Breast epithelium (tissue), 4 donors: ENCODE results near the gene ZBTB4. TPM values are rescaled to one million over a fixed set of nuclear protein-coding genes. Genes with fewer than 3 reads are reported as not detected.

Experiments used
- DNase-seq, 2 donors: peaks; one replicate each; pipeline ENCODE4 v3.0.0-alpha.2; 2019; ENCODE audit warnings: low spot score in 2 of 2
- H3K27ac ChIP-seq, 2 donors: fragments of 200-600 bp; sonication (generic) in 1 of 2; one replicate each; pipeline ENCODE4 v1.5.1; 2016 to 2019; ENCODE audit warnings: mild to moderate bottlenecking in 1 of 2
- H3K27me3 ChIP-seq, 2 donors: fragments of 200-600 bp; sonication (generic) in 1 of 2; one replicate each; pipeline versions ENCODE4 v1.5.1 to v1.6.0; 2017 to 2019; ENCODE audit warnings: control low read depth in 1 of 2, mild to moderate bottlenecking in 1 of 2
- H3K36me3 ChIP-seq: fragments of 200-600 bp; one replicate; pipeline ENCODE4 v1.5.1; 2019
- H3K4me1 ChIP-seq, 2 donors: fragments of 200-600 bp; sonication (generic); one replicate each; pipeline ENCODE4 v1.5.1; 2016 to 2019; ENCODE audit warnings: control low read depth in 1 of 2
- H3K4me3 ChIP-seq, 3 donors: fragments of 200-600 bp; sonication (generic); 1 replicate in 2 of 3; 2 replicates in 1 of 3; pipeline ENCODE4 v1.5.1; 2016 to 2019; ENCODE audit warnings: mild to moderate bottlenecking in 3 of 3, moderate library complexity in 2 of 3
- H3K9me3 ChIP-seq, 2 donors: fragments of 200-600 bp; sonication (generic) in 1 of 2; one replicate each; pipeline ENCODE4 v1.5.1; 2016 to 2019; ENCODE audit warnings: control low read depth in 1 of 2
- POLR2A ChIP-seq: fragments of 450-650 bp; IDR thresholded peaks from one replicate; pipeline ENCODE4 v1.6.1; 2016; ENCODE audit warnings: antibody characterized with exemption, mild to moderate bottlenecking, moderate library complexity
- POLR2AphosphoS5 ChIP-seq, 3 donors: sonication (generic); formaldehyde crosslinking; IDR thresholded peaks; one replicate each; pipeline ENCODE4 v1.6.1; 2017; ENCODE audit warnings: antibody characterized with exemption in 3 of 3
- intact Hi-C: fragments of 100-400 bp; cut with DNase I; formaldehyde crosslinking; loops from one replicate; pipeline ENCODE4 v1.15.1; 2023; ENCODE audit warnings: low total_unique reads
- total RNA-seq, 3 donors: library from RNA; depleted of rRNA; stranded (reverse); fragments of >200 nt; gene quantifications; one replicate each; pipeline ENCODE4 v1.1.0, GENCODE V29; 2016
- TF ChIP-seq, protein P1 (sequence below), 3 donors: fragments of 450-650 bp; IDR thresholded peaks; one replicate each; pipeline ENCODE4 v1.5.1; 2016 to 2017; ENCODE audit warnings: antibody characterized with exemption in 3 of 3, mild to moderate bottlenecking in 3 of 3, moderate library complexity in 3 of 3

The ZBTB4 gene
- total RNA-seq, 3 donors from 2014 or later: 34.4 to 46.9 (median 45.7) TPM

- H3K4me1 ChIP-seq: no peaks in the 10 kb centered on the region
- H3K27me3 ChIP-seq: no peaks in the 10 kb centered on the region
- H3K27ac ChIP-seq: peak overlapping the region in 1 of 2 donors; percentile 38
- peaks cover 5% of the 10 kb centered on the region for H3K36me3 ChIP-seq
- TF ChIP-seq POLR2A (no peak), POLR2AphosphoS5 (IDR thresholded peaks at IDR 0.05) (no peak)
- TF ChIP-seq, protein P1, sequence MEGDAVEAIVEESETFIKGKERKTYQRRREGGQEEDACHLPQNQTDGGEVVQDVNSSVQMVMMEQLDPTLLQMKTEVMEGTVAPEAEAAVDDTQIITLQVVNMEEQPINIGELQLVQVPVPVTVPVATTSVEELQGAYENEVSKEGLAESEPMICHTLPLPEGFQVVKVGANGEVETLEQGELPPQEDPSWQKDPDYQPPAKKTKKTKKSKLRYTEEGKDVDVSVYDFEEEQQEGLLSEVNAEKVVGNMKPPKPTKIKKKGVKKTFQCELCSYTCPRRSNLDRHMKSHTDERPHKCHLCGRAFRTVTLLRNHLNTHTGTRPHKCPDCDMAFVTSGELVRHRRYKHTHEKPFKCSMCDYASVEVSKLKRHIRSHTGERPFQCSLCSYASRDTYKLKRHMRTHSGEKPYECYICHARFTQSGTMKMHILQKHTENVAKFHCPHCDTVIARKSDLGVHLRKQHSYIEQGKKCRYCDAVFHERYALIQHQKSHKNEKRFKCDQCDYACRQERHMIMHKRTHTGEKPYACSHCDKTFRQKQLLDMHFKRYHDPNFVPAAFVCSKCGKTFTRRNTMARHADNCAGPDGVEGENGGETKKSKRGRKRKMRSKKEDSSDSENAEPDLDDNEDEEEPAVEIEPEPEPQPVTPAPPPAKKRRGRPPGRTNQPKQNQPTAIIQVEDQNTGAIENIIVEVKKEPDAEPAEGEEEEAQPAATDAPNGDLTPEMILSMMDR (IDR thresholded peaks at IDR 0.05): no peak
- intact Hi-C loops: loop anchor here (10.0 kb wide), 1 partner anchor 51 kb away; the partner anchor contains the start of gene SENP3
- no peak for DNase-seq
- no peak overlapping the region for H3K4me3 ChIP-seq
- H3K9me3 ChIP-seq: no peaks in the 10 kb centered on the region
Measured at GRCh38 chr17:7513850-7514419, 34.5 kb upstream of the ZBTB4 start.

DNA sequence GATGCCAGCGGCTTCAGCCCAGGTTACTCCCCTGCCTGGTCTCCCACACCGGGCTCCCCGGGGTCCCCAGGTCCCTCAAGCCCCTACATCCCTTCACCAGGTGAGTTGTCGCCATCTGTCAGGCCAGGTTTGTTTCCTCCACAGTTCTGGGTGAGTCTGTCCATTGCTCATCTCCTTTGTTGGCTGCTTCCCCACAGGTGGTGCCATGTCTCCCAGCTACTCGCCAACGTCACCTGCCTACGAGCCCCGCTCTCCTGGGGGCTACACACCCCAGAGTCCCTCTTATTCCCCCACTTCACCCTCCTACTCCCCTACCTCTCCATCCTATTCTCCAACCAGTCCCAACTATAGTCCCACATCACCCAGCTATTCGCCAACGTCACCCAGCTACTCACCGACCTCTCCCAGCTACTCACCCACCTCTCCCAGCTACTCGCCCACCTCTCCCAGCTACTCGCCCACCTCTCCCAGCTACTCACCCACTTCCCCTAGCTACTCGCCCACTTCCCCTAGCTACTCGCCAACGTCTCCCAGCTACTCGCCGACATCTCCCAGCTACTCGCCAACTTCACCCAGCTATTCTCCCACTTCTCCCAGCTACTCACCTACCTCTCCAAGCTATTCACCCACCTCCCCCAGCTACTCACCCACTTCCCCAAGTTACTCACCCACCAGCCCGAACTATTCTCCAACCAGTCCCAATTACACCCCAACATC lies 33.6 kb upstream of the ZBTB4 start:
- DNase-seq: no peak
- Histone ChIP-seq H3K9me3 (no peaks in the 10 kb centered on the region), H3K4me3 (no peak overlapping the region), H3K27me3 (no peaks in the 10 kb centered on the region), H3K36me3 (peaks cover 5% of the 10 kb centered on the region), H3K27ac (no peak overlapping the region), H3K4me1 (no peaks in the 10 kb centered on the region)
- intact Hi-C loops: loop anchor here (10.0 kb wide), 1 partner anchor 52 kb away; the partner anchor contains the start of gene SENP3
- TF ChIP-seq POLR2AphosphoS5 (IDR thresholded peaks at IDR 0.05) (no peak), POLR2A (no peak)
- TF ChIP-seq, protein P1 (IDR thresholded peaks at IDR 0.05): no peak

- no peak overlapping the region for H3K27ac ChIP-seq
- TF ChIP-seq, protein P1 (IDR thresholded peaks at IDR 0.05): no peak
- TF ChIP-seq POLR2AphosphoS5 (IDR thresholded peaks at IDR 0.05): no peak
- no peak for TF ChIP-seq POLR2A
- H3K4me3 ChIP-seq: no peak overlapping the region
- no peak for DNase-seq
- H3K36me3 ChIP-seq: peaks cover 5% of the 10 kb centered on the region
- no peaks in the 10 kb centered on the region for H3K27me3 ChIP-seq
- H3K4me1 ChIP-seq: no peaks in the 10 kb centered on the region
- H3K9me3 ChIP-seq: no peaks in the 10 kb centered on the region
- intact Hi-C loops: loop anchor here (10.0 kb wide), 1 partner anchor 53 kb away; the partner anchor contains the start of gene SENP3
Measured at GRCh38 chr17:7512105-7512504, 32.7 kb upstream of the ZBTB4 start.

DNA sequence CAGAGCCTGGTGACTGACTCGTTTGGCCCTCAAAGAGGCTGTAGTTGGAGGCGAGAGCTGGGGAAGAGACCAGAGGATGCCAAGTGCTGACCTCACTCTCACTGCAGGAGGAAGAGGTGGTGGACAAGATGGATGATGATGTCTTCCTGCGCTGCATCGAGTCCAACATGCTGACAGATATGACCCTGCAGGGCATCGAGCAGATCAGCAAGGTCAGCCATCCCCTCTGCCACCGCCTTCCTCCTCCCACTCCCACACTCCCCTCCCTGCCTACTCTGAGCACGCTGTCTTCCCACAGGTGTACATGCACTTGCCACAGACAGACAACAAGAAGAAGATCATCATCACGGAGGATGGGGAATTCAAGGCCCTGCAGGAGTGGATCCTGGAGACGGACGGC lies 31.7 kb upstream of the ZBTB4 start:
- H3K9me3 ChIP-seq: no peaks in the 10 kb centered on the region
- H3K4me1 ChIP-seq: no peaks in the 10 kb centered on the region
- intact Hi-C loops: loop anchor here (10.0 kb wide), 1 partner anchor 54 kb away; the partner anchor contains the start of gene SENP3
- TF ChIP-seq POLR2A: no peak
- no peak for TF ChIP-seq POLR2AphosphoS5 (IDR thresholded peaks at IDR 0.05)
- TF ChIP-seq, protein P1 (IDR thresholded peaks at IDR 0.05): no peak
- no peaks in the 10 kb centered on the region for H3K27me3 ChIP-seq
- H3K27ac ChIP-seq: no peak overlapping the region
- peaks cover 9% of the 10 kb centered on the region for H3K36me3 ChIP-seq
- DNase-seq: no peak
- H3K4me3 ChIP-seq: no peak overlapping the region

DNA sequence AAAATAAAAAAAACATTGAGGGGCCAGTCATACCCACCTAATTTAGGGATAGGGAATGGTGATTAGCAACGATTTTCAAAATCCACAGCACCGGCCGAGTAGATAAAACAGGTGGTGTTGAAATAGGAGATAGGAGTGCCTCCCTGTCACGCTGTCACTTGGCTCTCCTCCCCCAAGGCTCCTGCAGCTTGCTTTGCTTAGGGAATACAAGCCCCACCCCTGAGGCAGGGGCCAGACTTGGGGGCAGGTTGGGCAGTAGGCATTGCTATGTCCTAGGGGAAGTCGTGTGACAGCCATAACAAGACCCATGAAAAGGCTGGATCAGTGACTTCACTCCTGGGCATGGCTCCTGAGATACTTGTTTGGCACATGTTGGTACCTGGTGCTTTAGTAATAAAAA lies 30.5 kb upstream of the ZBTB4 start:
- intact Hi-C loops: loop anchor here (10.0 kb wide), 1 partner anchor 55 kb away; the partner anchor contains the start of gene SENP3
- H3K36me3 ChIP-seq: peaks cover 9% of the 10 kb centered on the region
- no peaks in the 10 kb centered on the region for H3K27me3 ChIP-seq
- TF ChIP-seq POLR2AphosphoS5 (IDR thresholded peaks at IDR 0.05): no peak
- TF ChIP-seq POLR2A: no peak
- TF ChIP-seq, protein P1 (IDR thresholded peaks at IDR 0.05): no peak
- no peak overlapping the region for H3K27ac ChIP-seq
- no peak for DNase-seq
- H3K4me1 ChIP-seq: no peaks in the 10 kb centered on the region
- H3K4me3 ChIP-seq: no peak overlapping the region
- no peaks in the 10 kb centered on the region for H3K9me3 ChIP-seq
